KBM-7 (cell line): ENCODE results near the gene TNF.
"Not testable (repeated sequence)": the region's sequence is repeated elsewhere in the genome, so short reads cannot be mapped to it uniquely, and the experiment has no call there.

ENCODE experiments used
- DNase-seq: peaks from one replicate; pipeline ENCODE4 v3.0.0-alpha.2; 2015
- in situ Hi-C: fragments of 300-500 bp; cut with MboI; formaldehyde crosslinking; loops from 2 replicates; pipeline ENCODE4 v1.14.3; 2020; ENCODE audit warnings: low sequenced_read_pairs, low pct_unique_long_range_greater_than_20kb, mixed read lengths

Gene TNF

DNA sequence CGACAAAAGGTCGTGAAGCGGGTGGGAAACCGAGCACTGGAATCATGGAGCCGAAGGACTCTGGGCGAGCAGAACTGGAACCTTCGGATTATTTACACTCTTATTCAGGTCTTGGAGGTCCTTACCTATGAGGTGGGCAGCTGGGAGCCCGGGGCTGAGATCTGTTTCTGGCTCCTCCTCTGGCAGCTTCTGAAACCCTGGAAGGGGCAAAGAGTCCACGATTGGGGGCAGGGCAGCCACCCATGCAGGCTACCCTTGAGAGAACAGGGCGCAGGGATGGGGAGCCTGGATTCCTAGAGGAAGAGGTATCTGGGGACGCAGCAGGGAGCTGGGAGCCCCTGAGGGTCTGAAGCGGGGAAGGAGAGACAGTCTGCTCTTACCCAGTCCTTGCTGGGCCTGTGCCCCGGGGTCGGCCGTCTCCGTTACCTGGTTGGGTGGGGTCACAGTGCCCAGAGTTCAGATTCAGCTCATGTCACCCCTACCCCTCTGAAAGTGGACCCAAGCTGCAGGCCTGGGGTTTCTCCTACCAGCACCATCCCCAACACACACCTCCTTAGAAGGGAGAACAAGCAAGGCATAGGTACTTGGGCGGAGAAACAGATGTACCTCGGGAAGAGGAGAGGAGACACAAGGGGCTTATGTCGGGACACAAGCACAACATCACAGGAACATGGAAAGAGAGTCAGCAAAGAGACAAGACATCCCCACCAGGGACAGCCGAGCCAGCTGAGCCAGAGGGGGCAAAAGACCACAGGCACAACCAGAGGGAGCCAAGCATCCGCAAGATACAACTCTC lies 6.3 kb downstream of the TNF start:
- DNase-seq: no peak
- in situ Hi-C loops: no loop called here

DNA sequence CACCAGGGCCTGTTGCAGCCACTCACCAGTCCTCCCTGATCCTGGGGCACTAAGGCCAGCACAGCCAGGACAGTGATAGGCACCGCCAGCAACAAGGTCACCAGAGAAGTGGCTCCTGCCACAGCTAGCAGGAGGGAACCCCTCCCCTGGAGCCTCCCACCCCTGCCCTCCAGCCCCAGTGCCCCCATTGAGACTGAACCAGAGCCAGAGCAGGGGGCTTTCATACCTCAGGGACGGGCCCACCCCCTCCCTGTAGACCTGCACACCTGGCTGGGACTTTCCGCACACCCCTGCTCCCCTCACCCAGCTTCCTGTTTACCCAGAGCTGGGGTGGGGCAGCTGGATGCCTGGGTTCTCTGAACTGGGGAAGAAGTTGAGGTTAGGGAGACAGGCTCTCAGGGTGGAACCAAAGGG lies 6.9 kb downstream of the TNF start, which contains the start of gene LTB:
TSS of gene LTB (minus strand) at position 195 of the 414 bp plus-strand sequence. CDS start at position 188, 7 bp downstream.
- in situ Hi-C loops: no loop called here
- DNase-seq: no peak

DNA sequence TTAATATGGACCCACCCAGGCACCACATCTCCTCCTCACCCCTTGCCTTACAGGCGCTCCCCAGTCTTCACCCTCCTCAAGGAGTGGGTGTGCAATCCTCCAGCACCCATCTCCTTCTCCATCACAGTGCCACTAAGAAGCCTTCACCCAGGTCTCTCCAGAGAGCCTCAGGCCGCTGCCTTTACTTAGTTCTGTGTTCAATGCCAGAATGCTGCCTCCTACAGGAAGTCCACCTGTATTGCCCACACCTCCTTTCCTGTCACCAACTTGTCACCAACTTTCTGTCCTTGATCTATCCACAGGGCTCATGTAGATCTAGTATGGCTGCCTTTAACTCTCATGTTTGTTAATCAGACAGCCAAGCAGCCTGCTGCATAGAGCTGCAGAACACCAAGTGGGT lies 10.1 kb downstream of the TNF start:
- in situ Hi-C loops: no loop called here
- DNase-seq: peak; percentile 76

DNA sequence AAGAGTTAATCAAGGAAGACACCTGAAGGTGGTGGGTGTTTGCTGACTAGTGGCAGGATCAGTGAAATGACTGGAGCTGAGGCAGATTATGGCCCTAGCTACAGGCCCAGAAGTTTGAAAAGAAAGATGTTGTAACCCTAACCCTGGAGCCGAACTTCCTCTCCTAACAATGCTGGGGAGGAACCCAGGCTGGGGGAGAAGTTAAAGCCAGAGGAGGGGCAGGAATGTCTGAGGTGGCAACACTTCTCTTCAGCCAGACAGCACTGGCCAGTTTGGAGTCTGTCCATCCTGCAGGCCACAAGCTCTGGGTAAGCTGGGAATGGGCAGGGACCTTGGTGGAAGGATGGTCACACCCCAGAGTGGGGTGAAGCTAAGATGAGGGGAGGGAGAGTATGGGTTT lies 10.6 kb downstream of the TNF start, which contains the start of gene LST1:
TSS of gene LST1 (plus strand) at position 270 of the 400 bp plus-strand sequence. CDS start 1,023 bp downstream, outside the sequence.
- peak; percentile 85 for DNase-seq
- in situ Hi-C loops: no loop called here

DNA sequence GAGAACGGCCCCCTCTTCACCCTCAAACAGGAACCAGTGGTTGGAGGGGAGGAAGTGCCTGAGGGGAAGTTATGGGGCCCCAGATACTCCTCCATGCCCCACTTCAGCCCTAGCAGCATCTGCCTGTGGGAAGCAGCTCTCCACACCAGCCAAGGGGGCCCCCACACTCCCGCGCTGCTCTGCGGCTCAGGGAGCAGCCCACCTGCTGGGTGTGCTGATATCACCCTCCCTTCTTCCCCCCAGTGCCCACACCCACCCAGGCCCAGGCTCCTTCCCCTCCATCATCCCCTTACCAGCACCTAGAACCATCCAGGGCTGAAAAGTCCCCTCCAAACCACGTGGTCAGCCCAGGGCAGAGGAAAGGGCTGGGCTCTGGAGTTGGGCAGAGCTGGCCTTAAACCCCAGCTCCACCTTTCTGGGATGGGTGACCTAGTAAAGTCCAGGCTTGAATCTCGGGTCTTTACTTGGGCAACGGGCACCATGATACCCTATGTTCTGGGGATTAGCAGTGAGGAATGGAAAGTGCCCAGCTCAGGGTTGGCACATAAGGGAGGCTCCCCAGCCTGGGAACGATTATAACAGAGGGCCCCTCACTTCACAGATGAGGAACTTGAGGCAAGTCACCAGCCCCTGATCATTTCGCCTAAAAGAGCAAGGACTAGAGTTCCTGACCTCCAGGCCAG lies 11.4 kb downstream of the TNF start:
- DNase-seq: peak; percentile 98
- in situ Hi-C loops: no loop called here

DNA sequence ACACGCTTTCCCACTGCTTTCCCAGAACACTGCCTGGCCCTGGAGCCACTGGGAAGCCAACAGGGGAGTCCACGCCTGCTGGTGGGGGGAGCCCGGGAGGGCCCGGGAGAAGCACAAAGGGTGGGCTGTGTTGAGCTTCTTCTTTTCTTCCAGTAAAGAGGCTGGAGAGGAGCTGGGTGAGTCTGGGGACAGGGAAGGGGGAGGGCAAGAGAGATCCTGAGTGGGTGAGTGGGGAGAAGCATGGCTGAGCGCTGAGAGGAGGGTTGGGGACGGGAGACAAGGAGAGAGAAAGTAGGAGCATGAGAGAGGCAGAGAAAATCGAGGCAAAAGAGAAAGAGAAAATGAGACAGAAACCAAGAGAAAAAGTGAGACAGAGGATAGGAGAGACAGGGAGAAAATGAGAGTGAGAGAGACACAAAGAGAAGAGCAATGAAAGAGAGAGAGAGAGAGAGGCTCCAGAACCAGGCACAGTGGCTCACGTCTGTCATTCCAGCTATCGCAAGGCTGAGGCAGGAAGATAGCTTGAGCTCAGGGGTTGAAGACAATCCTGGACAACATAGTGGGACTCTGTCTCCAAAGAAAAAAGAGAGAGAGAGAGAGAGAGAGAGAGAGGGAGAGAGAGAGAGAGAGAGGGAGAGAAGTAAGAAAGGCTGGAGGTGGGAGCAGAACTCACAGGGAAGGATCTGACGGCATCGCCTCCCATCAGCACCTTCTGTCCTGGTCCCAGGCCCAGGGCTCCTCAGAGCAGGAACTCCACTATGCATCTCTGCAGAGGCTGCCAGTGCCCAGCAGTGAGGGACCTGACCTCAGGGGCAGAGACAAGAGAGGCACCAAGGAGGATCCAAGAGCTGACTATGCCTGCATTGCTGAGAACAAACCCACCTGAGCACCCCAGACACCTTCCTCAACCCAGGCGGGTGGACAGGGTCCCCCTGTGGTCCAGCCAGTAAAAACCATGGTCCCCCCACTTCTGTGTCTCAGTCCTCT lies 12.7 kb downstream of the TNF start:
- no peak for DNase-seq
- in situ Hi-C loops: no loop called here

DNA sequence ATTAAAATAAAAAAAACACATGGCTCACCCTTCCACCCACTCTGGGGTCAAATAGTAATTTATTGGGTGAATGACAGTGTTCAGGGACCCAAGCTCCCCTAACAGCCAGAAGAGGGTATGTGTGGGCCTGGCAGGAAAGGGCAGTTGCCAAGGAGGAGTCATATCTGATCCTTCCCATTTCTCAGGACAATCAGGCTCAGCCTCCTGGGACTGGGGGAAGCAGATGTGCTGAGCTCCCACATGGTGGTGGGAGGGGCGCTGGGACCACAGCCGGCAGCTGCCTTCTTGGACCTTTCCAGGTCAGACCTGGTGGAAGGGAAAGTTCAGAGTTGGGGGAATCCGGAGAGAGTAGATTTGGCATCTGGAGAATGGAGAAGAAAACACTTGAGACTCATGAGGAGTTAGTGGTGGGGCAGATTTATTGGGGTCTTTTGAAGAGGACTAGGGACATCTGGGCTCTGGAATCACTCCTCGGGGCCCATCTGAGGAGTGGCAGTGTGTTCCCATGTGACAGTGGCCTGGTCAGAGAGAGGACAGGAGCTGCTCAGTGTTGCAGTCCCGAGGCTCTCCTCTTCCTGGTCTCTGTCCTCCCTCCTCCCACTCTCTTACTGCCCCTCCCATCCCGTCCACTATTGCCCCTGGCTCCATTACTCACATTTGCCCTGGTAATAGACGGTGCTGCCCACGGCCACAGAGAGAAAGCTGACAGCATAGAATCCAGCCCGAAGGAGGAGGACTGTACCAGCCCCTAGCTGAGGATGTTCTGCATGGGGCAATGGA lies 13.7 kb downstream of the TNF start:
- peak; percentile 65 for DNase-seq
- in situ Hi-C loops: no loop called here

DNA sequence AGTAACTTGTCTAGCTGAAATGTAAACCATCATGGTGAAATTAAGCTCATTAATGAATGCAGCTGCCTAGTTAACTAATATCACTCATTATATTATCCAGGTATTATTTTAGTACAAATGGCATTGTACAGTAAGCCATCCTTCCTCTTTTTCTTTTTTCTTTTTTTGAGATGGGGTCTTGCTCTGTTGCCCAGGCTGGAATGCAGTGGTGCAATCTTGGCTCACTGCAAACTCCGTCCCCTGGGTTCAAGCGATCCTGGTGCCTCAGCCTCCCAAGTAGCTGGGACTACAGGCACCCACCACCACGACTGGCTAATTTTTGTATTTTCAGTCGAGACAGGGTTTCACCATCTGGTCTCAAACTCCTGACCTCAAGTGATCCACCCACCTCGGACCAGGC lies 15.3 kb downstream of the TNF start:
- DNase-seq: not testable (repeated sequence)

DNA sequence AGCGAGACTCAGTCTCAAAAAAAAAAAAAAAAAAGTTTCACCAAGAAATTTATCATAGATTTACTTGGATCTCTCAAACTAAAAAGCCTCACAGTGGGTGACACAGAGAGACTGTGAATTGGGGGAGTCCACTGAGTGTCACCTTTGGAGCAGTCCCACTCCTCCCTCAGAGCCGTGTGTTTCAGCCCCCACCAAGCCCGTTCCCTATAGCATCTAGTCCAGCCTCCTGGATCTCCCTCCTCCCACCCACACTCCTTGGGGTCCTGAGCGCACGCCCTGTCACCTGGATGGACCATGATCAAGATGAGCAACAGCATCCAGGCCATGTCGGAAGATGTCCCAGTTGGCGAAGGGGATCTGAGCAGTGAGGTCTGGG lies 17.0 kb downstream of the TNF start:
- in situ Hi-C loops: no loop called here
- no peak for DNase-seq

More for the DNA sequence above, 15.3 kb downstream of the TNF start:
- in situ Hi-C loops: not testable (repeated sequence)

DNA sequence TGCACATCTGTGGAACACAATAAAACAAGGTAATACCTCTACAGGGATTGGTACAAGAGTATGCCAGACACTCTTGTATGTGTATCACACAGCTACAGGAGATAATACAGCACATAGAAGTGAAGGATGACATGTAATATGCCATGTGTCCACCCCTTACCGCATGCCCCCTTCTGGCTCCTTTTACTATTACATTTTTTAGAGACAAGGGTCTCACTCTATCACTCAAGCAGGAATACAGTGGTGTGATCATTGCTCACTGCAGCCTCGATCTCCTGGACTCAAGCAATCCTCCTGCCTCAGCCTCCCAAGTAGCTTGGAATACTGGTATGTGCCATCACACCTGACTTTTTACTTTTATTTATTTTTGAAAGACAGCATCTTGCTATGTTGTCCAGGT lies 21.6 kb downstream of the TNF start:
- in situ Hi-C loops: no loop called here

DNA sequence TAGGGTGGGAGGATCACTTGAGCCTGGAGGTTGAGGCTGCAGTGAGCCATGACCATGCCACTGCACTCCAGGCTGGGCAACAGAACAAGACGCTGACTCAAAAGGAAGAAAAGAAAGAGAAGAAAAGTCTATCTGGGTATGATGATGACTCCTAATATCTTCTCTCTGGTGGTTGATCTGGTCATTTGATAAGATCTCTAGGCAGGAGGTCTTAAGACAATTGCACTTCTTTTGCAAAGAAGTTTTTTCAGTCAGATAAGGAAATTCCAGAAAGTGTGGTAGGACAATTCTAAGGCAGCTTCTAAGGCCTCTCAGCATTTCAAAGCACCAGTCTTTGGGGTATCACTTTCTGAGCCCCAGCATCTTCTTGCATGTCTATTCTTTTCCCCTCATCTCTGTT lies 32.0 kb downstream of the TNF start:
- in situ Hi-C loops: no loop called here
- no peak for DNase-seq

More for the DNA sequence above, 21.6 kb downstream of the TNF start:
- peak; percentile 88 for DNase-seq

DNA sequence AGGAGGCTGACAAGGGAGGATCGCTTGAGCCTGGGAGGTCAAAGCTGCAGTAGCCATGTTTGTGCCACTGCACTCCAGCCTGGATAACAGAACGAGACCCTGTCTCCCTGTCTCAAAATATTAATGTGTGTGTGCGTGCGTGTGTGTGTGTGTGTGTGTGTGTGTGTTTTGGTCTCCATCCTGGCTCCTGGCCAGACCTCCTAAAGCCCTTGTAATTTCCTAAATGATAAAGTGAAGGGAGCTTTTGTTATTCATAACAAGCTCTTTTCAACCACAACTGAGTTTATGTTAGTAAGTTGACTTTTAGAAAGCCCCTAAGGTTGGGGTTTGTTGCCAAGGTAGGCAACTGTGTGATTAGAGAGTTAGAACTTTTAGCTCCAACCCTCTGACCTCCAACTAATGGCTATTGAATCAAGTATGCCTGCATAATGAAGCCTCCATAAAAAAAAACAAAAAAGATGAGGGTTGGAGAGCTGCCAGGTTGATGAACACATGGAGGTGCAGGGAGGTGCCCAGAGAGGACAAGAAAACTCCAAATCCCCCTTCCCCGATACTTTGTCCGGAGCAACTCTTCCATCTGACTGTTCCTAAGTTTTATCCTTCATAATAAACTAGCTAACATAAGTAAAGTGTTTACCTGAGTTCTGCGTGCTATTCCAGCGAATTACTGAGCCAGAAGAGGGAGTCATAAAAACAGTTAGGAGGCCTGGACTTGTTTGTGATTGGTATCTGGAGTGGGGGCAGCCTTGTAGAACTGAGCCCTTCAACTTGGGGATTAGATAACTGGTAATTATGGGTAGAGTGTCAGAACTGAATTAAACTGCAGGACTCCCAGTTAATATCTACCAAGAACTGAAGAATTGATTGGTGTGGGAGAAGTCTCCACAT lies 34.4 kb downstream of the TNF start:
- no peak for DNase-seq

DNA sequence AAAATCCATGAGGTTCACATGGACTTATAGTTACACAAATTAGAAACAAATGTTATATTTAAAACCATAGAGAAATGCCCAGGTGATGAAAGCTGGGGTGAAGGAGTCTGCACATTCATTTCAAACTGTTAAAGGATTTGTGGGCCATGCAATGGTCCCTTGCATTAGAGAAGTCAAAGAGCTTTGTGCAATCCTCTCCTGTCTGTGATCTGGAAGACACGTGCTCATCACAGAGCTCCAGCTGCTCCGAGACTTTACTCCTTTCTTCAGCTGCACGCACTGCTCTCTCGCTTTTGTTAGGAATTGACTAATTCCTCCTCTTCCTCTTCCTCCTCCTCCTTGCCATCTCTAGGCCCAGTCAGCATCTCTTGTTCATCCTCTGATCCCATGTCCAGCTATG lies 35.6 kb downstream of the TNF start:
- in situ Hi-C loops: no loop called here
- DNase-seq: no peak

More for the DNA sequence above, 34.4 kb downstream of the TNF start:
- in situ Hi-C loops: no loop called here

DNA sequence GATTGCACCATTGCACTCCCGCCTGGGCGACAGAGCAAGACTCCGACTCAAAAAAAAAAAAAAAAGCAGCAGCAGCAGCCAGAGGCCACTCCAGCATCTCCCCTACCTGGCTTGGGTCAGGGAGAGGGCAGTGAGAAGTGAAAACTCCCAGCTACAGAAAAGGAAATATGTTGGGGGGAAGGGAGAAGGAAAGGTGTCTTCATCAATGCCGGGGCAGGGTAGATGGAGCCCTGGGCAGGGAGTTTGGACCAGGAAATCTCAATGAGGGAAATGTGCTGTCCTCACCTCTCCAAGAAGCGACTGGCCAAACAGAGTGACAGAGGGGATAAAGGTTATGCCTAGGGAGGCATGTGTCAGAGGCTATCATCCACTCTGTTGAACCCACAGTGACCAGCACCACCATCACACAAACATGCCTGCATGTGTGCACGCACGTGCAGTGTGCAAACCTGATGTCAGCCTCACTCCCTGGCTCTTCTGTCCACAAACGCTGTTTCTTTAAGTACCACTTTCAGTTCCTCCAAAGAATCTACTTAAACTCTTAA lies 38.8 kb downstream of the TNF start:
- in situ Hi-C loops: no loop called here
- no peak for DNase-seq

DNA sequence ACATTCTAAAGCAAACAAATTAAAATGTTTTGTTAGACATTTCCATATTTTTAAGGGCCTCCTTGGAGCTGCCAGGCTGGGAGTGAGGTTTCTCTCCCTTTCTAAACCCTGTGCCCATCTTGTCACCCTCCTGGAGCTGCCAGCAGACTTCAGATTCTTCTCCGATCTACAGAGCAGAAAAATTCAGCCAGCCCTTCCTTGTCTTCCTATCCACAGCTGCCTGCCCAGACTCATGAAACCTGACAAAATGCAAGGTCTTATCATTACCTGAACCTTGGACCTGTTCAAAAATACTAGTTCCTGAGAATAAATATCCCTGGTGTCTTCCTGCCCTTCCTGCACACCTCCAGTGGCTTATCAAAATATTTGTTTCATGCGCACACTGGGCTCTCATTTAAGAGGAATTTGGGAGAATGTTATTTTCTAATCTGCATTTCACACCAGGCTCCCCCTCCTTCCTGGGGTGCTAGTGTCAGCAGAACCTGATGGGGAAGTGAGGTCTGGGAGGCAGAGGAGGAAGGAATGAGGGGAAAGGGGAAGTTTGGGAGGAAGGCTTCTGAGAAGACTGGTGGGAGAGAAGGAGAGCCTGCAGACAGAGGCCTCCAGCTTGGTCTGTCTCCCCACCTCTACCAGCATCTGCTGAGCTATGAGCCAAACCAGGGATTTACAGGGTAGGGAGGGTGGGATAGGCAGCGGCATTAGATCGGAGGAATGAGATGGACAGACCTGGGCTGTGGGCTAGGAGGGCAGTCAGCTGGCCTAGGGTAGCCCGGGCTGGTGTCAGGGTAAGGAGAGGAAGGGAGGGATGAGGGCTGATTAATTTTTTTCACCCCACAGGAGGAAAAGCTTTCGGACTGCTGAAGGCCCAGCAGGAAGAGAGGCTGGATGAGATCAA lies 39.6 kb downstream of the TNF start, which contains the start of gene AIF1:
TSS of gene AIF1 (plus strand) at position 551 of the 895 bp plus-strand sequence. CDS start at position 647, 96 bp downstream.
- in situ Hi-C loops: no loop called here

DNA sequence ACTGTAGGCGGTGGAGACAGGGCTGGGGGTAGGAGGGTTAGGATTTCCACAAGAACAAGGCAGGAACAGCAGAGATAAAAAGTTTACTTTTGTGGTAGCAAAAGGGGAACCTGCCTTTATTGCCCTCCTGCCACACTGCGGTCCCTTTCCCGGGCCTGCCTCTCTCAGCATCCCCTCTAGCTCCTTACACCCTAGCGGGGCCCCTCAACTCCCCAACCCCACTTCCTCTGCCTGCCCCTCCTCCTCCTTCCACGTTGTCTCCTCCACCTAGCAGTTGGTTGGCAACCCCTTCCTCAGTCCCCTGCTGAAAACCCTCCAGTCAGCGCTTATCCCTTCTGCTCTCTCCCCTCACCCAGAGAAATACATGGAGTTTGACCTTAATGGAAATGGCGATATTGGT lies 40.4 kb downstream of the TNF start:
- in situ Hi-C loops: no loop called here
- DNase-seq: peak; percentile 95

More for the DNA sequence above, 39.6 kb downstream of the TNF start, which contains the start of gene AIF1:
- DNase-seq: peak; percentile 82
